Endodermal cell (in vitro differentiated cells): ENCODE data around the gene NCBP2L. TPM values are rescaled to one million over a fixed set of nuclear protein-coding genes. Genes with fewer than 3 reads are reported as not detected.

ENCODE experiments used
- DNase-seq: peaks from one replicate; pipeline ENCODE4 v3.0.0-alpha.2; 2017
- H3K27ac ChIP-seq: 2 replicates; pipeline ENCODE4 v1.5.1; 2013; ENCODE audit warnings: mild to moderate bottlenecking, low read depth, low read length, moderate library complexity
- H3K27me3 ChIP-seq: 2 replicates; pipeline ENCODE4 v1.6.1; 2013; ENCODE audit warnings: mild to moderate bottlenecking, low read length, moderate library complexity; ENCODE audit not compliant: insufficient read depth, control insufficient read depth, poor library complexity, severe bottlenecking
- H3K36me3 ChIP-seq: 2 replicates; pipeline ENCODE4 v1.7.0; 2013; ENCODE audit warnings: mild to moderate bottlenecking, low read length, moderate library complexity; ENCODE audit not compliant: control insufficient read depth, insufficient read depth
- H3K4me1 ChIP-seq: one replicate; pipeline ENCODE4 v1.7.0; 2013; ENCODE audit warnings: low read length; ENCODE audit not compliant: control insufficient read depth, insufficient read depth
- H3K4me3 ChIP-seq: 2 replicates; pipeline ENCODE4 v1.5.1; 2013; ENCODE audit warnings: mild to moderate bottlenecking, low read length, moderate library complexity
- H3K9ac ChIP-seq: 2 replicates; pipeline ENCODE4 v1.6.1; 2013; ENCODE audit warnings: mild to moderate bottlenecking, low read length, moderate library complexity; ENCODE audit not compliant: poor library complexity, severe bottlenecking; ENCODE audit errors: extremely low read depth
- H3K9me3 ChIP-seq: 2 replicates; pipeline ENCODE4 v1.6.1; 2013; ENCODE audit warnings: mild to moderate bottlenecking, low read length, moderate library complexity; ENCODE audit not compliant: control insufficient read depth
- H3K27ac Mint-ChIP-seq: 2 replicates; pipeline ENCODE4 v1.8.0; 2020; ENCODE audit warnings: mixed read lengths
- H3K27me3 Mint-ChIP-seq: 2 replicates; pipeline ENCODE4 v1.8.0; 2021; ENCODE audit warnings: mild to moderate bottlenecking, mixed read lengths; ENCODE audit not compliant: insufficient read depth
- H3K36me3 Mint-ChIP-seq: 2 replicates; pipeline ENCODE4 v1.8.0; 2020; ENCODE audit warnings: low read depth, mixed read lengths
- H3K4me1 Mint-ChIP-seq: 2 replicates; pipeline ENCODE4 v1.8.0; 2020; ENCODE audit warnings: mixed read lengths
- H3K4me3 Mint-ChIP-seq: 2 replicates; pipeline ENCODE4 v1.8.0; 2020; ENCODE audit warnings: mild to moderate bottlenecking, moderate library complexity, mixed read lengths
- H3K9me3 Mint-ChIP-seq: 2 replicates; pipeline ENCODE4 v1.8.0; 2020; ENCODE audit warnings: mild to moderate bottlenecking, mixed read lengths
- CTCF ChIP-seq: fragments of 200-600 bp; sonication (generic); conservative IDR thresholded peaks from 2 replicates; pipeline ENCODE4 v1.5.0; 2021; ENCODE audit warnings: antibody characterized with exemption, mild to moderate bottlenecking
- WGBS, 2 experiments: methylation state at CpG; one replicate each; pipeline versions ENCODE4 v1.1.5 to v1.1.7; 2013; ENCODE audit warnings: missing lambda C conversion rate in 2 of 2, mixed read lengths in 1 of 2; ENCODE audit not compliant: insufficient coverage in 1 of 2, insufficient read length in 1 of 2; 5-methylcytosine and 5-hydroxymethylcytosine counted together
- total RNA-seq, 2 donors: library from RNA; stranded (reverse); fragmentation: NEBNext Ultra II Directional in 1 of 2; extraction: Animal tissue kit (Norgen Biotek cat#: 25700) in 1 of 2; gene quantifications; 2 replicates in 1 of 2; 3 replicates in 1 of 2; pipeline ENCODE4 v1.2.1, GENCODE V29; 2021

NCBP2L gene
- total RNA-seq, 2 donors from 2014 or later = not detected

DNA sequence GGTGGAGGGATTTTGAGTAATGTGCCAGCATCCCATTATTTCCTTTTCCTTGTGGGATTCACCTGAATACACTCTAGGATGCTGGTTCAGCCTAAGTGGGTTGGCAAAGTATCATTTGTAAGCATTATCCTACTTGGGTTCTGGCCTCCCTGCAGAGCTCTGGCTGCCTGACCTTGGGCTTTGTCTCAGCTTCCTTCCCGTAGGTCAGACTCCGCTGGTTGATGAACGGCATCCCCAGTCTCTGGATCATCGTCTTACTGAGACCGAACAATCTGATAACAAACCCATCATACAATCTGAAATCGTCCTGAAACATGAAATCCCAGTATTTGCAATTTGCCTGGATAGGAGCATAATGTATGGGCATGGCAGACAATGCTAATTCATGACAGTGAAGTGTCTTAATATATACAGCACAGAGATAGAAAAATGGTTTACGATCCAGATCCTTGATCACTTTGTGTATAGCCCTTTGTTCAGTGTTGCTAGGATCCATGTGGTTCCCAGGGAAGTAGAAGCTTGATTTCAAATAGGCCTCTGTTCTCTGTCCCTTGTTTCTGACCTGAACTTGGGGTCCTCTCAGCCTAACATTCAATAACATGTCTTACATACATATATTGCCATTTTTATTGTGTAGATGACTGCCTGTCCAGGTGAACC lies 53.7 kb downstream of the NCBP2L start:
- Mint-ChIP-seq H3K4me1 (peaks cover 20% of the 10 kb centered on the region), H3K36me3 (no peaks in the 10 kb centered on the region), H3K4me3 (no peak overlapping the region), H3K27ac (no peak overlapping the region), H3K9me3 (peaks cover 19% of the 10 kb centered on the region), H3K27me3 (peaks cover 28% of the 10 kb centered on the region)
- WGBS, 2 experiments = 73 to 96% methylated on average over 3 to 6 of the region's 7 CpGs
- Histone ChIP-seq H3K9ac (no peak overlapping the region), H3K36me3 (no peaks in the 10 kb centered on the region), H3K9me3 (no peaks in the 10 kb centered on the region), H3K27ac (no peak overlapping the region), H3K4me3 (no peak overlapping the region), H3K4me1 (no peaks in the 10 kb centered on the region), H3K27me3 (peaks cover 8% of the 10 kb centered on the region)
- DNase-seq = no peak
- no peak for TF ChIP-seq CTCF

- WGBS, 2 experiments = 93 to 100% methylated on average over 1 to 3 of the region's 3 CpGs
- no peak for DNase-seq
- peaks cover 10% of the 10 kb centered on the region for H3K4me1 Mint-ChIP-seq
- H3K36me3 Mint-ChIP-seq = no peaks in the 10 kb centered on the region
- Histone ChIP-seq H3K27me3 (no peaks in the 10 kb centered on the region), H3K4me3 (no peak overlapping the region), H3K27ac (no peak overlapping the region), H3K36me3 (no peaks in the 10 kb centered on the region), H3K4me1 (no peaks in the 10 kb centered on the region), H3K9me3 (no peaks in the 10 kb centered on the region), H3K9ac (no peak overlapping the region)
- H3K4me3 Mint-ChIP-seq = no peak overlapping the region
- H3K27ac Mint-ChIP-seq = no peak overlapping the region
- peaks cover 7% of the 10 kb centered on the region for H3K27me3 Mint-ChIP-seq
- no peak for TF ChIP-seq CTCF
- H3K9me3 Mint-ChIP-seq = peaks cover 10% of the 10 kb centered on the region
Measured at GRCh38 chrX:107834275-107835201, 57.0 kb downstream of the NCBP2L start.

DNA sequence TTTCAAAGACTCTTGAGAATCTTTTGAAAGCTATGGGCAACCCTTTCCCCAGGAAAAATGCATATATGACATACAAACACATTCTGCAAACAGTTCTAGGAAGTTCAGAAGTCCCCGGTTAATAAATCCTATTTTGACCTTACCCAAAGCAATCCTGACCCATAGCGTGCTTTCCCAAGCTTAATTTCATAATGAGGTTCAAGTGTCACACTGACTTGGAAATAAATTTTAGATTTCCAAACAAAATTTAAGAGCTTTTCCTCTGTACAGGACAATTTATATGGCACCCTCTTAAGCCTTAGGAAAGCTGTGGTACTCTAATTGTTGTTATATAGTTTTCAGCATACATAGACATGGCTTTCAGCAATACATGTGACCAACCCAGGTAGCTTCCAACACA lies 59.4 kb downstream of the NCBP2L start:
- H3K36me3 ChIP-seq = no peaks in the 10 kb centered on the region
- no peak for TF ChIP-seq CTCF
- no peak overlapping the region for H3K4me3 ChIP-seq
- no peak overlapping the region for H3K9ac ChIP-seq
- H3K9me3 Mint-ChIP-seq = peaks cover 9% of the 10 kb centered on the region
- H3K4me1 Mint-ChIP-seq = no peaks in the 10 kb centered on the region
- no peaks in the 10 kb centered on the region for H3K27me3 Mint-ChIP-seq
- H3K27me3 ChIP-seq = no peaks in the 10 kb centered on the region
- no peak for DNase-seq
- H3K4me1 ChIP-seq = no peaks in the 10 kb centered on the region
- H3K36me3 Mint-ChIP-seq = peaks cover 3% of the 10 kb centered on the region
- H3K4me3 Mint-ChIP-seq = no peak overlapping the region
- H3K27ac ChIP-seq = no peak overlapping the region
- H3K9me3 ChIP-seq = no peaks in the 10 kb centered on the region
- no peak overlapping the region for H3K27ac Mint-ChIP-seq
- WGBS, 2 experiments = 91% methylated on average over 2 of the region's 2 CpGs; no CpG with 5 or more reads in 1 of the 2 experiments
